LoVo (cell line): ENCODE results near the gene SCLT1.

Source experiments
- DNase-seq: peaks from one replicate; pipeline ENCODE4 v3.0.0-alpha.2; 2016; ENCODE audit warnings: low spot score

SCLT1 gene

DNA sequence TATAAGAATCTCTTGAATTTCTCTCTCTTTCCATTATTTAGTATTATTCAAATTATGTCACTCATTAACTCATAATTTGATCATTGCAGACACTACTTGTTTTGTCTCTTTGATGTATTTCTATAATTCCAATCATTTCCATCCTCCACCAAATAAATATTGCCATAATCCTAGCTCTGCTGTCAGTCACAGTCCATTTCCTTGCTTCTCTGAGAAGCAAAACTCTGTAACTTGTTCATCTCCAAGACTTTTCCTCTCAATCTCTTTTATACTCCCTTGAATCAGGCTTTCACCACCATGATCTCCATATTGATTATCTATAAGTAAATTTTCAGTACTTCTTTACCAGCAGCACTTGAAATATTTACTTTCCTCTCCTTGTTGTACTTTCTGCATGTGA lies 135.9 kb downstream of the SCLT1 start:
- no peak for DNase-seq

DNA sequence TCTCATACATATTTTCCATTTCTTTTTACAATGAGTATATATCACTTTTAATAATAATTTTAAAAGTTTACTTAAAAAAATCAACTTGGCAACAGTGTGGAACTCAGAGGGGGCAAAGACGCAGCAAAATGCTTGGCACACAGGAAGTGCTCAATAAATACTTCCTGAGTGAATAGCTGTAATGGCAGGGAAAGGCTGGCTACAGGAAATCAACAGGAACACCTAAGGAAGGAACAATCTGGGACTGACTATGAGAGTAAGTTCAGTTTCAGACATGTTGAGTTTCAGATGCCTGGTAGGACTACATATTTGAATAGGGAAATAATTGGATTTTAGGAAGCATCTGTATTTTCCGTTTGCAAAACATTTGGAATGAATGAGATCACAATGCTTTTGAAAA lies 137.6 kb downstream of the SCLT1 start:
- no peak for DNase-seq

GRCh38 chr4:128954941-128955340 lies 138.4 kb downstream of the SCLT1 start:
- no peak for DNase-seq

GRCh38 chr4:128951316-128951715 lies 142.0 kb downstream of the SCLT1 start:
- DNase-seq, result no peak

DNA sequence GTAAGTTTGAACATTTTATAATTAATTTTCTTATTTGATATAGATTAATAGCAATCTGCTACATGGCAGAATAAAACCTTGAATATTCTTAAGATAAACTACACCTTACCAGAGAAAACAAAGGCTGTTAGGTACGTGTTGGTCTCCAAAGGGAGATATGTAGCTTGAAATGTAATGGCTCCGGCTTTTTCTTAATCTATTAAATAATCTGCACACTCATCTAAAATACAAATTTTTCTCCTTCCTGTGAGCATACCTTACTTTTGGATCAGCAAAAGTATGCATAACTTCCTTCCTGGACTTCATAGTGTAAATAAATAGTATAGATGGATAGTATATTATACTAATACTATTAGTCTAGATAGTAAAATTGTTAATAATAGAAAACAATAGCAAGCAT lies 142.5 kb downstream of the SCLT1 start:
- no peak for DNase-seq

GRCh38 chr4:128946916-128947315 lies 146.4 kb downstream of the SCLT1 start:
- no peak for DNase-seq

GRCh38 chr4:128942607-128943006 lies 150.7 kb downstream of the SCLT1 start:
- no peak for DNase-seq

GRCh38 chr4:128940971-128941370 lies 152.4 kb downstream of the SCLT1 start:
- no peak for DNase-seq

GRCh38 chr4:128930051-128930450 lies 163.3 kb downstream of the SCLT1 start:
- no peak for DNase-seq

GRCh38 chr4:128924951-128925350 lies 168.4 kb downstream of the SCLT1 start:
- no peak for DNase-seq

- DNase-seq, result no peak
Observed at GRCh38 chr4:128921954-128922353, 171.4 kb downstream of the SCLT1 start.

DNA sequence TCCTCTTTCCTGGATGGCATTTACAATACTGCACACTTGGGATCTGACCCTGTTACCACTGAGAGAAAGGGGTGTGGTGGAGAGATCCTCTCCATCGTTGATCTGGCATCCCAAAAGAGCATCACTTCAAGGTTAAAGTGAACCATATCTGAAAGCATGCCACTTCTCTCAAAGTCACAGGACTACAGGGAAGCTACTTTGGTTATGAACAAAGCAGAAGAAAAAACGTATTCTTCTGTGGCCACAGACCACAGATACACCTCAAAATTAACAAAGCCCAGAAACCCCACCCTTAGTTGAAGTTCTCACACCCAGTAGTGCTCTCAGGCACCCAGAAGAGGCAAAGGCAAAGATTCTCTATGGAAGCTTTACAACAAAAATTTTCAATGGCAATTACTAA lies 175.6 kb downstream of the SCLT1 start:
- no peak for DNase-seq

DNA sequence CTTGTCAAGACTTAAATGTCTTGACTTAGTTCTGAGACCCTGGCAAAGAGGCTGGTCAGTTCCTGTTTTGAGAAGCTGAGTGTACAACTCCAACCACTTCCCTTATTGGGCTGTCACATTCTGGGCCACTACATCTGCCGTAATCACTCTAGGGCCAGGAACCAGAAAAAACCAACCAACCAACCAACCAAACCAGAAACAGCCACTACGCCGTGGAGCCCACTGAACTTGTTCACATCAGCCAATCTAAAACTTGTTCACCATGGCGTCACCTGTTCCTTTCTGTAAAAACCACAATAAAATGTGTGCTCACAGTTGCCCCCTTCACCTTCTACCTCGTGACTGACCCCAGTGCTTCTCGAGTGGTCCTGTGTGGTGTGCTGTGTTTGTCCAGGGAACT lies 176.5 kb downstream of the SCLT1 start:
- DNase-seq, result no peak

GRCh38 chr4:128915544-128915943 lies 177.8 kb downstream of the SCLT1 start:
- no peak for DNase-seq

DNA sequence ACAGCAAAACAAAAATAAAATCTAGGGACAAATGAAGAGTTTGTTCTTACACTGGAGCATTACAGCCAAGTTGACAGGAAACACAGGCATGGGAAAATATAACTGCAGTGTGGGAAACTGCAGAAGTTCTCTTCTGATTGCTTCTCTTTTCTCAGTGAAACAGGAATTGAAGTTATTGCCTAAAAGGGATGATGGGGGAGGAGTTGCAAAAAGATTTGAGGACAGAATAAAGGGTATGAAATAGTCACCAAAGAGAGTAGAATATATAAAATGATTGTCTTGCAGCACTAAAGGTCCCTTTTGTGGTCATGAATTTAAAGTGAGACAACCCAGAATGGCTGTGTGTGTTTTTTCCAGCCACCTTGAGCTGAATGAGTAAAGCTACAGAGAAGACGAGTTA lies 180.1 kb downstream of the SCLT1 start:
- no peak for DNase-seq

GRCh38 chr4:128908735-128909134 lies 184.6 kb downstream of the SCLT1 start:
- DNase-seq, result no peak

DNA sequence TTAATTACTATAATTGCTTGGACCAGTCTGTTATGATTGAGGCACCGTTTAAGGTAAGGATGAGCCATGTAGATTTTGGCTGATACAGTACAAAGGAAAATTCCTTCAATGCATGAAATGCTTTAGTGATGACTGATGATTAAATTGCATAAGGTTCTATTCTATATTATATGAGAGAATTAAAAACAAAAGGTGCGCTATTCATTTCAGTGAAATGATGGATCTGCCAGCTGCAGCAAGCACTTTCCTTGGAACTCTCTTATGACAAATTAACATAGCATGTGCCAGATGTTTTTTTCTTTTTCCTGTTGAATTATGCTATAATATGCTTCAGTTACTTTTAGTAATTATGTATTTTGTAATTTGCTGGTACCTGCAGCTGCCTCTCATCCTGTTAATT lies 185.4 kb downstream of the SCLT1 start:
- no peak for DNase-seq

- no peak for DNase-seq
Observed at GRCh38 chr4:128906581-128906980, 186.8 kb downstream of the SCLT1 start.

GRCh38 chr4:128904821-128905220 lies 188.5 kb downstream of the SCLT1 start:
- DNase-seq, result no peak

DNA sequence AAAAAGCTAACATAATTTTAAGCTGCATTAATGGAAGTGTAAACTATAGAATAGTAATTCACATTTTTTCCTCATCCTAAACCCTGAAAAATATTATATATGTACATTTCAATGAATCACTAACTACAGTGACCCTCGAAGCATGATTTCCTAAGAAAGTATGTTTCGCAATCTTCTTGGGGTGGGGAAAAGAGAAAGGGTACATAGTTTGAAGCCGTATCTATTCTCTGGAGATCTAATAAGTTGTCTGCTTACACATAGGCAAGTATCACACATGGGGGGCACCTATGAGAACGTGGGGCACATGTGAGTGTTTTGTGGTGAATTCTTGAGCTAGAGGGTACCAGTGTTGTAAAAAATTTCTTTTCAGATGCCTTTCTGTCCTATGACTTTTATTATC lies 212.7 kb downstream of the SCLT1 start:
- DNase-seq, result no peak

- no peak for DNase-seq
Observed at GRCh38 chr4:128879971-128880370, 213.4 kb downstream of the SCLT1 start.

- no peak for DNase-seq
Observed at GRCh38 chr4:128879283-128879682, 214.1 kb downstream of the SCLT1 start.

DNA sequence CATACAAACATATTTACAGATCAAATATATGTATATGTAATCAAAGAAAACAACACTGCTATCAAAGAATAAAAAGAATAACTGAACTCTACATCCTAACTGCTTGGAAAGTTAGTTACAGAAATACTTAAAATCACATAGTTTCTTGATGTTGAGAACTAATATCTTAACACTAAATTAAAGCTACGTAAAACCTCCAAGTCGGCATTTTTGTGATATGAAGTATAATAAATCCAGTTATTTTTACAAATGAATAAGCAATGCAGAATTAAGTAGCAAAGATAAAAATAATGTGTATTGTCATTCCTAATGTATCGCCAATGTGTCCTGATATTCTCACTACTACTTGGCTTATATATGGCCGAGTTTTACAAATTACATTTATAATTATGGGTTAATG lies 215.4 kb downstream of the SCLT1 start:
- DNase-seq, result no peak

DNA sequence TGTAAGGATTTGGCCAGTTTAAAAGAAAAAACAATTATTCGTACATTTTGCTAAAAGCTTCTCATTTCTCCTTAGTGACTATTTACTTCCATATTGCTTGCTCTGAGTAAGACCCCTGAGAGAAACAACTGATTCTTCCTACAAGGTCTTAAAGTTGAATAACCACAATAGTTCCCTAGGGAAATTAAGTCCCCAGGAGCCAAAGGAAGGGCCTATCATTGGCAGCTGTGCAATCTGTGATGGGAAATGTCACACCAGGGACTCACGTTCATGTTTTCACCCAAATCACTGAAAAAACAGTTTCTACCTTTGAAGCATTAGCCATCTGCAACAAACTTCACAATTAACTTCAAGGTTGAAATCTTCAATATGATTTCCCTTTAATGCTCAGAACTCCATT lies 217.1 kb downstream of the SCLT1 start:
- DNase-seq, result no peak

GRCh38 chr4:128871948-128872347 lies 221.4 kb downstream of the SCLT1 start:
- no peak for DNase-seq
